SK-N-SH (cell line): ENCODE data around the gene DLGAP5. TPM values are rescaled to one million over a fixed set of nuclear protein-coding genes. Genes with fewer than 3 reads are reported as not detected.
A peak's percentile ranks its signal among the peaks of the same experiment; 100 is the strongest.

Experiments
- CTCF ChIA-PET: fragments of 300-600, 350-600 bp; formaldehyde crosslinking; extraction: SDS; loops from one replicate; lab custom pipeline; 2021; lab: Yijun Ruan, JAX
- POLR2A ChIA-PET: fragments of 350-600 bp; sonication (Branson Sonifier 250); formaldehyde crosslinking; extraction: SDS; loops from one replicate; lab custom pipeline; 2020; ENCODE audit warnings: antibody characterized with exemption, inconsistent platforms; lab: Yijun Ruan, JAX
- DNase-seq: peaks from one replicate; pipeline ENCODE4 v3.0.0; 2012
- H2AFZ ChIP-seq: fragments of 200-600 bp; sonication (generic); 2 replicates; pipeline ENCODE4 v1.8.1; 2016; ENCODE audit warnings: antibody characterized with exemption, mild to moderate bottlenecking, low read depth
- H3F3A ChIP-seq: fragments of 200-600 bp; sonication (generic); replicated peaks from 2 replicates; pipeline ENCODE3; 2016; ENCODE audit warnings: antibody characterized with exemption, mild to moderate bottlenecking; ENCODE audit not compliant: insufficient read depth
- H3K27ac ChIP-seq, 2 experiments: fragments of 200-500 bp in 1 of 2; fragments of 200-600 bp in 1 of 2; sonication (Bioruptor generic) in 1 of 2; sonication (generic), shearing (Covaris generic) in 1 of 2; 2 replicates each; pipeline versions ENCODE4 v1.5.1 to v1.6.1; 2014 to 2016; ENCODE audit warnings: low read depth in 2 of 2, inconsistent platforms in 1 of 2, low read length in 1 of 2, mild to moderate bottlenecking in 1 of 2, mixed read lengths in 1 of 2
- H3K27me3 ChIP-seq: fragments of 200-600 bp; sonication (generic), shearing (Covaris generic); 2 replicates; pipeline ENCODE4 v1.6.1; 2016; ENCODE audit warnings: mixed run types; ENCODE audit not compliant: insufficient read depth
- H3K36me3 ChIP-seq, 2 experiments: fragments of 200-500 bp in 1 of 2; fragments of 200-600 bp in 1 of 2; sonication (Bioruptor generic) in 1 of 2; sonication (generic) in 1 of 2; replicated peaks in 1 of 2; 2 replicates each; pipeline versions ENCODE3 to v1.5.1; 2014 to 2016; ENCODE audit warnings: low read length in 1 of 2, mild to moderate bottlenecking in 1 of 2; ENCODE audit not compliant: insufficient read depth in 2 of 2, control insufficient read depth in 1 of 2
- H3K4me1 ChIP-seq, 2 experiments: fragments of 200-500 bp in 1 of 2; fragments of 200-600 bp in 1 of 2; sonication (Bioruptor generic) in 1 of 2; sonication (generic), shearing (Covaris generic) in 1 of 2; 2 replicates each; pipeline versions ENCODE4 v1.5.1 to v1.6.1; 2014 to 2016; ENCODE audit warnings: low read depth in 1 of 2, low read length in 1 of 2, mixed run types in 1 of 2; ENCODE audit not compliant: insufficient read depth in 2 of 2, control insufficient read depth in 1 of 2
- H3K4me2 ChIP-seq: fragments of 200-600 bp; sonication (generic), shearing (Covaris generic); 2 replicates; pipeline ENCODE4 v1.6.1; 2017; ENCODE audit warnings: mixed run types
- H3K4me3 ChIP-seq, 2 experiments: fragments of 200-500 bp in 1 of 2; fragments of 200-600 bp in 1 of 2; sonication (Bioruptor generic) in 1 of 2; sonication (generic), shearing (Covaris generic) in 1 of 2; 2 replicates each; pipeline versions ENCODE4 v1.5.1 to v1.8.1; 2014 to 2016; ENCODE audit warnings: low read depth in 2 of 2, inconsistent platforms in 1 of 2, low read length in 1 of 2, mild to moderate bottlenecking in 1 of 2, mixed read lengths in 1 of 2, moderate library complexity in 1 of 2
- H3K79me2 ChIP-seq: fragments of 200-600 bp; sonication (generic); 2 replicates; pipeline ENCODE4 v1.8.1; 2017; ENCODE audit warnings: mild to moderate bottlenecking; ENCODE audit not compliant: insufficient read depth
- H3K9ac ChIP-seq: fragments of 200-600 bp; sonication (generic); 2 replicates; pipeline ENCODE4 v1.6.1; 2017; ENCODE audit warnings: mixed run types
- H3K9me2 ChIP-seq: fragments of 200-600 bp; sonication (generic); 2 replicates; pipeline ENCODE4 v1.6.1; 2017; ENCODE audit warnings: mixed run types
- H3K9me3 ChIP-seq: fragments of 200-600 bp; sonication (generic); 2 replicates; pipeline ENCODE4 v1.6.1; 2017; ENCODE audit warnings: mixed run types, mild to moderate bottlenecking, moderate library complexity
- H4K20me1 ChIP-seq: fragments of 200-600 bp; sonication (generic); 2 replicates; pipeline ENCODE4 v1.6.1; 2017; ENCODE audit warnings: mild to moderate bottlenecking, mixed run types; ENCODE audit not compliant: insufficient read depth
- ELF1 ChIP-seq: IDR thresholded peaks from 2 replicates; pipeline ENCODE4 v1.4.0; 2012
- FOSL2 ChIP-seq: IDR thresholded peaks from 2 replicates; pipeline ENCODE4 v1.4.0; 2012; ENCODE audit warnings: low read depth, mild to moderate bottlenecking, moderate library complexity, borderline replicate concordance
- GABPA ChIP-seq: IDR thresholded peaks from 2 replicates; pipeline ENCODE4 v1.4.0; 2012; ENCODE audit warnings: low read depth, mild to moderate bottlenecking
- GATA2 ChIP-seq: sonication (generic); formaldehyde crosslinking; IDR thresholded peaks from 2 replicates; pipeline ENCODE4 v1.5.0; 2020; ENCODE audit warnings: mild to moderate bottlenecking, missing genetic modification reagents
- MAX ChIP-seq: IDR thresholded peaks from 2 replicates; pipeline ENCODE4 v1.4.0; 2012; ENCODE audit warnings: low read depth
- MEF2A ChIP-seq: IDR thresholded peaks from 2 replicates; pipeline ENCODE4 v1.4.0; 2012; ENCODE audit warnings: low read depth, borderline replicate concordance
- MXI1 ChIP-seq: IDR thresholded peaks from 2 replicates; pipeline ENCODE4 v1.6.1; 2012; ENCODE audit warnings: mild to moderate bottlenecking, low read depth, low read length, improper control_type of control experiment
- PBX3 ChIP-seq: IDR thresholded peaks from 2 replicates; pipeline ENCODE4; 2012
- POLR2AphosphoS5 ChIP-seq: IDR thresholded peaks from 2 replicates; pipeline ENCODE4 v1.6.1; 2012; ENCODE audit warnings: low read depth, low read length
- RAD21 ChIP-seq: IDR thresholded peaks from 2 replicates; pipeline ENCODE4 v1.6.1; 2012; ENCODE audit warnings: mild to moderate bottlenecking, low read length
- RCOR1 ChIP-seq: fragments of 150-350 bp; IDR thresholded peaks from 2 replicates; pipeline ENCODE4 v1.6.1; 2017; ENCODE audit warnings: antibody characterized with exemption, low read length
- RFX5 ChIP-seq: IDR thresholded peaks from 2 replicates; pipeline ENCODE4 v1.6.1; 2012; ENCODE audit warnings: mild to moderate bottlenecking, improper control_type of control experiment, low read length
- RXRA ChIP-seq: IDR thresholded peaks from 2 replicates; pipeline ENCODE4 v1.4.0; 2012; ENCODE audit warnings: low read depth, mild to moderate bottlenecking, borderline replicate concordance
- SIN3A ChIP-seq: IDR thresholded peaks from 2 replicates; pipeline ENCODE4 v1.6.1; 2012; ENCODE audit warnings: low read depth, mild to moderate bottlenecking, low read length, moderate library complexity, borderline replicate concordance
- TAF1 ChIP-seq: IDR thresholded peaks from 2 replicates; pipeline ENCODE4 v1.6.1; 2012; ENCODE audit warnings: low read depth, mild to moderate bottlenecking, low read length, moderate library complexity, borderline replicate concordance
- TCF12 ChIP-seq: IDR thresholded peaks from 2 replicates; pipeline ENCODE4 v1.4.0; 2012
- WGBS: methylation state at CpG from one replicate; pipeline ENCODE4 v1.1.6; 2017; ENCODE audit warnings: low lambda C conversion rate; 5-methylcytosine and 5-hydroxymethylcytosine counted together
- polyA plus RNA-seq, 3 experiments: library from polyadenylated mRNA; depleted of rRNA; stranded (reverse); fragments of >200 nt; gene quantifications; 2 replicates each; pipeline ENCODE4 v1.2.3, GENCODE V29; 2012

Gene DLGAP5
- polyA plus RNA-seq, 1 of the 3 experiments (the other 2 are of a cell fraction) = 6.4 TPM

- peak; percentile 37; the same call in 1 of the 2 replicates for TF ChIP-seq PBX3
- TF ChIP-seq POLR2AphosphoS5 = no peak
- TF ChIP-seq RFX5 = no peak
- peak; percentile 55; the same call in 1 of the 2 replicates for TF ChIP-seq TCF12
- no peak for TF ChIP-seq GABPA
- no peak for TF ChIP-seq ELF1
- ChIA-PET POLR2A (no interaction called here), CTCF (interaction anchor here (1.6 to 3.3 kb wide), 2 partner anchors 10 to 34 kb away, joined by 6 to 10 read pairs; no protein-coding TSS in a partner anchor)
- Histone ChIP-seq H3K79me2 (no peaks in the 10 kb centered on the region), H3K36me3 (no peaks in the 10 kb centered on the region), H4K20me1 (no peaks in the 10 kb centered on the region), H3K9ac (no peak overlapping the region), H3K9me2 (no peaks in the 10 kb centered on the region), H3K4me3 (no peak overlapping the region), H3K27me3 (no peaks in the 10 kb centered on the region), H3K27ac (peak overlapping the region in 1 of 2 experiments; percentile 88; a peak in 1 of 4 replicates), H3K4me2 (peak overlapping the region; percentile 64; the same call in 1 of the 2 replicates), H3F3A (peaks cover 12% of the 10 kb centered on the region), H3K9me3 (no peaks in the 10 kb centered on the region), H3K4me1 (peaks cover 7 to 15% of the 10 kb centered on the region in 2 experiments), H2AFZ (no peak overlapping the region)
- 89% methylated on average over 9 of the region's 9 CpGs for WGBS
- no peak for DNase-seq
These were observed 67.3 kb downstream of the DLGAP5 start for GRCh38 chr14:55123852-55124639.

GRCh38 chr14:55123101-55123500 is 68.3 kb downstream of the DLGAP5 start:
- WGBS = 75% methylated on average over 8 of the region's 8 CpGs
- peaks cover 7 to 15% of the 10 kb centered on the region in 2 experiments for H3K4me1 ChIP-seq
- TF ChIP-seq ELF1 = no peak
- 0 out of 2 replicates have a peak, but pooled peaks have one; percentile 4 for TF ChIP-seq FOSL2
- H3K9me3 ChIP-seq = no peaks in the 10 kb centered on the region
- H3K4me2 ChIP-seq = peak overlapping the region; percentile 64
- H3K27ac ChIP-seq = peak overlapping the region; percentile 80 to 88
- peak overlapping the region; percentile 71; the same call in 1 of the 2 replicates for H2AFZ ChIP-seq
- CTCF ChIA-PET = interaction anchor here (1.4 to 3.3 kb wide), 3 partner anchors 9 to 72 kb away, joined by 5 to 10 read pairs (median 5); partner anchors contain the start of gene MAPK1IP1L
- no peaks in the 10 kb centered on the region for H3K27me3 ChIP-seq
- H3K36me3 ChIP-seq = no peaks in the 10 kb centered on the region
- peaks cover 9% of the 10 kb centered on the region for H3F3A ChIP-seq
- peak; percentile 40 for DNase-seq
- H3K9ac ChIP-seq = peak overlapping the region; percentile 47; the same call in 1 of the 2 replicates
- H3K79me2 ChIP-seq = no peaks in the 10 kb centered on the region
- no peaks in the 10 kb centered on the region for H3K9me2 ChIP-seq
- POLR2A ChIA-PET = interaction anchor here (1.0 to 1.5 kb wide), 2 partner anchors 21 to 72 kb away, joined by 4 to 5 read pairs; partner anchors contain the start of gene MAPK1IP1L
- H3K4me3 ChIP-seq = no peak overlapping the region
- no peaks in the 10 kb centered on the region for H4K20me1 ChIP-seq

GRCh38 chr14:55122440-55122986 is 68.9 kb downstream of the DLGAP5 start:
- Histone ChIP-seq H3K4me3 (no peak overlapping the region), H3K27ac (peak overlapping the region; percentile 80 to 88), H3F3A (peaks cover 3% of the 10 kb centered on the region), H3K36me3 (no peaks in the 10 kb centered on the region), H3K9me3 (no peaks in the 10 kb centered on the region), H3K4me2 (peak overlapping the region; percentile 64), H3K27me3 (no peaks in the 10 kb centered on the region), H2AFZ (peak overlapping the region; percentile 71), H3K4me1 (peaks cover 7 to 15% of the 10 kb centered on the region in 2 experiments), H3K9me2 (no peaks in the 10 kb centered on the region), H4K20me1 (no peaks in the 10 kb centered on the region), H3K9ac (peak overlapping the region; percentile 47; the same call in 1 of the 2 replicates), H3K79me2 (no peaks in the 10 kb centered on the region)
- 52% methylated on average over 8 of the region's 8 CpGs for WGBS
- CTCF ChIA-PET = interaction anchor here (0.6 to 3.3 kb wide), 5 partner anchors 9 to 219 kb away, joined by 3 to 10 read pairs (median 5); partner anchors contain the start of gene MAPK1IP1L
- POLR2A ChIA-PET = interaction anchor here (1.0 to 1.5 kb wide), 2 partner anchors 20 to 71 kb away, joined by 4 to 5 read pairs; partner anchors contain the start of gene MAPK1IP1L
- DNase-seq = peak; percentile 77
- TF ChIP-seq RXRA (no peak), TAF1 (peak; percentile 27; the same call in 1 of the 2 replicates), MEF2A (no peak), RFX5 (no peak), RCOR1 (no peak; the same call in 1 of the 2 replicates), MAX (peak; percentile 35; the same call in 1 of the 2 replicates), MXI1 (peak; percentile 52), SIN3A (no peak), TCF12 (no peak; the same call in 1 of the 2 replicates), GATA2 (CRISPR knock-in tag) (peak; percentile 46), GABPA (no peak), RAD21 (no peak), PBX3 (peak; percentile 51)
